Cerebellar nuclear complex (tissue), 1 donor: ENCODE measurements around the gene ZDHHC11.
"Not testable (repeated sequence)": the region's sequence is repeated elsewhere in the genome, so short reads cannot be mapped to it uniquely, and the experiment has no call there.

Experiments
- DNase-seq, 2 experiments: peaks; one replicate each; lab custom pipeline; 2025; lab: John Stamatoyannopoulos, UW

The ZDHHC11 gene

GRCh38 chr5:761854-762710, 88.7 kb downstream of the ZDHHC11 start:
- DNase-seq, result no peak

GRCh38 chr5:761059-761771, 89.6 kb downstream of the ZDHHC11 start:
- DNase-seq, result no peak

DNA sequence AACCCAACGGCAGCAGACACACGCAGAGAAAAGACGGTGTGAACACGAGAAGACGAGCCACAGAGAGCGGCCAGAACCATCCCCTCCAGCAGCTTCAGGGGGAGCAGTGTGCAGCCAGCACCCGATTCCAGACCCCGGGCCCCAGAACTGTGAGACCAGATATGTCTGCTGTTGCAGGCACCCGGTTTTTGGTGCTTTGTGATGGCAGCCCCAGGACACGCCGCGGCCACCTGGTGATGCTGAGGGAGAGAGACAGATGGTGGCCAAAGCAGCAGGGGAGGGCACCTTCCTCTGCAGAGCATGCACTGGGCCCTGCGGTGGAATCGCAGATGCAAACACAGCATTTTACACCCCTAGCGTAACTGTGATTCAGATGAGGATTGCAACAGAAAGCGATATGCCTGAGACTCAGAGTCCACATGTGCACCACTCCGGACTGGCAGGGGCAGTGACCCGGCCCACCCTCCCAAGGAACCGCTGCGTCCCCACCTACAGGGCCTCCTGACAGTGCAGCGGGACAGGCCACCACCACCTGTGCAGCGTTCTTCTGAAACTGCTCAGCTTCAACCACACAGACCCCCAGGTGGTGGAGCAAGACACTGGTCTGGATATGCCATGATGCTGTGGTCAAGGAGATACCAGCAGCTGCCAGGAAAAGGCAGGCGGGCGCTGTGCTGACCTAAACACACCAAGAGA, 90.3 kb downstream of the ZDHHC11 start:
- no peak for DNase-seq

DNA sequence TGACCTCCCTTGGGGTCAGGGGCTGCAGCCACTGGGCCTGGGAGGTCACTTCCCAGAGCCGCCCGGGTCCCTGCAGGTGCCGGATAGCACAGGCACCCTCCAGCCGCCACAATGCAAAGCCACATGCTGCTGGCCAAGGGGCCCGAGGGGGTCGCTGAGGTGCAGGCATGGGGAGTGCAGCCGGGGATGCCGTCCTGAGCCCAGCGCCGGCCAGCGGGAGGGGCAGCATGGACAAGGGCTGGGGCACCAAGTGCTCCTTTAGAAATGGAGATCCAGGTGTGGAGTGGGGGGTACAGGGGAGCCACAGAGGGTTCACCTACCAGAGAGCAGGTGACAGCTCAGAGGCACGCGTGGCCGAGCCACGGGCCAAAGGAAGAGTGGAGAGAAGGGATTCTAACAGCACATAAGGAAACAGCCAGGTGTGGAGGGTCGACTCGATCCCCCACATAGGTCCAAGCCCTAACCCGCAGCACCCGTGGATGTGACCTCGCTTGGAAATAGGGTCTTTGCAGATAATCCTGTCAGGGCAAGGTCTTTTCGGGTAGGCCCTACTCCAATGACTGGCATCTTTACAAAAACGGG, 90.9 kb downstream of the ZDHHC11 start:
- DNase-seq, result no peak

DNA sequence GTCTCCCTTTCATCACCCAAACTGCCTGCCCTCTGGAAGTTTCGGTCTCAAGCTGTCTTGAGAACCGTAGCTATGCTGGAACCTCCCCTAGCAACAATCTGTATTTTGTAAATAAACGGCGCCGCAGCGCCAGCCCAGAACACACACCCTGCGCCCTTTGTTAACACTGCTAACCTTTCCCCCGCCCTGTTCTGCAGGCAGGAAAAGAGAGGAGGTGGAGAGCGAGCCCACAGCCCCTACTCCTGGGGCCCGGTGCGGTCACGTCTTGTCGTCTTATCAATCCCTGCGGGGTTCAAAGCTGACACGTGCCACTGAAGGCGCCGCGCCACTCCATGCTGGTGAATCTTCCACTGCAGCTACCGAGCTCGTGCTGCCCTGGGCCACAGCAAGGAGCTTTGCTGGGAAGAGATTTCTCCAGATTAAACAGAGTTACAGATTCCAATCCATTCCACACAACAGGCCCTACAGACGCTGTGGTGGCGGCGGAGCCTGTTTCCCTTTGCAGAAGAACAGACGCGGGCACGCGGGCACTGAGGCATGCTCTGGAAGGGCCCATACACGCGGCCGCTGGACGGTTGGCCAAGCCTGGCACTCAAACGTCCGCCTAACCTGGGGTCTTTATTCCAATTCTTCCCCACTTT, 91.6 kb downstream of the ZDHHC11 start:
- DNase-seq, result no peak

GRCh38 chr5:758698-759053, 92.1 kb downstream of the ZDHHC11 start:
- no peak for DNase-seq

- DNase-seq, result no peak
Observed at GRCh38 chr5:757931-758697, 92.7 kb downstream of the ZDHHC11 start.

- no peak for DNase-seq
Observed at GRCh38 chr5:757346-757930, 93.3 kb downstream of the ZDHHC11 start.

DNA sequence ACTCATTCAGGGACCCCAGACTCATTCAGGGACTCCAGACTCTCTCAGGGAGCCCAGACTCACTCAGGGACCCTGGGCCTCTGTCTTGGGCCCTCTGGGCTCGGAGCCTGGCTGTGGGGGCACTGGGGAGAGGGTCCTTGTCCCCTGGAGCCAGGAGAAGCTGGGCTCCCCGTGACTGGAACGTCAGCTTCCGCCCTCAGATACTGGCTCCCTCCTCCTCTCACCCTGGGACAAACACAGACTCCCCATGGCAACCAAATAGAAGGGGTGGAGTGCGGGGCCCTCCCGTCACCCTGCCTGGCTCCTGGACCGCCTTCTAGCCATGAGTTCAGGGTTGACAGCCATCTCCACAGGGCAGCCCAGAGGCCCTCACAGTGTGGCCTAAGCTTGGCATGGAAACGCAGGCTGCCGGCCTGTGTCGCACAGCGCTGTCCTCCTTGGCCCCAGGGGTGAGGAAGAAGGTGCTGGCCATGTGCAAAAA, 93.9 kb downstream of the ZDHHC11 start:
- no peak for DNase-seq

DNA sequence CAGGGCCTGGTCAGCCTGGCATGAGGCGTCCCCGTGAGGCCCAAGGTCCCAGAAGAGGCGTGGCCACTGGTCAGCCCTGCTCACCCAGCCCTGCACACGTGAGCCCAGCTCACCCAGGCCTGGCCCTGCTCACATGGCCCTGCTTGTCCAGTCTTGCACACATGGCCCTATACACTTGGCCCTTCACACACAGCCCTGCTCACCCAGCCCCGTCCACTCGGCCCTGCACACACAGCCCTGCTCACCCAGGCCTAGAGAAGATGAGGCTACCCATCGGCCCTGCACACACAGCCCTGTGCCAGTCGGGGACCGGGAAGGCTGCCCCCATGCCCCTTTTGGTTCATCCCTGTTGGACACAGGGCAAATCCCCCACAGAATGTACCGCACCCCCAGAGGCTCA, 94.6 kb downstream of the ZDHHC11 start:
- no peak for DNase-seq

DNA sequence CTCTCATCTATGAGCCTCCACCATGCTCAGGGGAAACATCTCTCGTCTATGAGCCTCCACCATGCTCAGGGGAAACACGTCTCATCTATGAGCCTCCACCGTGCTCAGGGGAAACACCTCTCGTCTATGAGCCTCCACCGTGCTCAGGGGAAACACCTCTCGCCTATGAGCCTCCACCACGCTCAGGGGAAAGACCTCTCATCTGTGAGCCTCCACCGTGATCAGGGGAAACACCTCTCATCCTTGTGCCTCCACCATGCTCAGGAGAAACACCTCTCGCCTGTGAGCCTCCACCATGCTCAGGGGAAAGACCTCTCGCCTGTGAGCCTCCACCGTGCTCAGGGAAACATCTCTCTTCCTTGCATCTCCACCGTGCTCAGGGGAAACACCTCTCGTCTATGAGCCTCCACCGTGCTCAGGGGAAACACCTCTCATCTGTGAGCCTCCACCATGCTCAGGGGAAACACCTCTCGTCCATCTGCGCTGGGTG, 96.6 kb downstream of the ZDHHC11 start:
- DNase-seq, result not testable (repeated sequence)

DNA sequence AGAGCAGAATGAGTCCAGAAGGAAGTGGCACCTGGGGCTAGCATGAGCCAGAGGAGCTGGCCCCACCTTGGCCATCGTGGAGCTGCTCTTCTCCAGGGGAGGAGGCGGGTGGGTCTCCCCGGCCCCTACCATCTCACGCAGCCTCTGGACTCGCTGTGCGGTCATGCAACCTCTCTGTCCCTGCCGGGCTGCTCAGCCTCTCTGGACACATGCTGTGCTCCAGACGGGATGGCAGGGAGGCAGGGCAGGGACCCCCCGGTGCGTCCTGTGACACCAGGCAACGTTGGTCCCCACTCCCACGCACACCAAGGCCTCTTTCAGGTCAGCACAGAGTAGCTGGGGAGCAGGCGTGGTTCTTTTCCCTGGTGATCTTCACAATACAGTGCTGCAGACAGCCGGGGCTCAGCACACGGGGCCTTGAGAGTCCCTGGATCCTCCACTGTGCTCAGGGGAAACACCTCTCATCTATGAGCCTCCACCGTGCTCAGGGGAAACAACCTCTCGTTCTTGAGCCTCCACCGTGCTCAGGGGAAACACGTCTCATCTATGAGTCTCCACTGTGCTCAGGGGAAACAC, 97.1 kb downstream of the ZDHHC11 start:
- not testable (repeated sequence) for DNase-seq

DNA sequence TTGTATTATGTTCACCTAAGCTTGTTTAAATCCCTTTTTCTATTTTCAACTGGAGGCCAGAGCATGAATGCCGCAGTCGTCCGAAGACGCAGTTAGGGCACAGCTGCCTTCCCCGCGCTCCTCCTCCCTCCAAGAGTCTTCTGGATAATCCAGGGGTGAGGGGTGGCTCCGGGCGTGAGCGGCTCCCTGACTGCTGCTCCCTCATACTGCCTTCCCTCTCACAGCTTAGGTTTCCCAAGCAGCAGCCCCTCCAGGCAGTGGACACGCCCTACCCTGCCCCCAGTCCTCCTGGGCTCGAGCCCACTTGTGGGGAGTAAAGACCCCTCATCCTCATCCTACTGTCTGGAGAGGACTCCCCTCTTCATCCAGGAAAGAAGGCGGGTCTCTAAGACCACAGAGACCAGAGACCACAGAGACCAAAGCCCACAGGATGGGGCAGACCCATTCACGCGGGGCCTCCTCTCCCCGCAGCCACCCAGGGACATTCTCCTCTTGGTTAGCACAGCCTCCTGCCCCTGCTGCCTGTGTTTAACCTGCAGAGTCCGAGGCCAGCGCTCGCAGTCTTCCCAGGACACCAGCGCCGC, 98.2 kb downstream of the ZDHHC11 start:
- not testable (repeated sequence) for DNase-seq

DNA sequence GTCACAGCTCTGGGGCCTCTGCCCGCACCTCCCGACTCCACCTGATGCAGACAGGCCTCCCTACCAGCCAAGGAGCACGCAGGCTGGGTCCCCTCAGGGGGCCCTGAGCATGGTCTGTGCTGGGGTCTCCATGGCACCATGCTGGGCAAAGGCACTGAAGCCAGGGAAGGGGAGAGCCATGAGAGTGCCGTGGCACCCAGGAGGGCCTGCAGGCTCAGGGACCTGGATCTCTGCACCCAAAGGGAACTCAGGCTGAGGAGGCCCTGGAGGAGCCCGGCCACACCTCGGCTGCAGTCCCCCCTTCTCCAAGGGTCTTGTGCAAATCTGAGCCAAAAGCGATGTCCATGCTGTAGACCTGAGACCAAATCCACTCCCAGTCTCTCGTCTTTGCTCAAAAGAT, 98.8 kb downstream of the ZDHHC11 start:
- DNase-seq, result not testable (repeated sequence)

- DNase-seq, result no peak
Observed at GRCh38 chr5:751496-751895, 99.3 kb downstream of the ZDHHC11 start.

DNA sequence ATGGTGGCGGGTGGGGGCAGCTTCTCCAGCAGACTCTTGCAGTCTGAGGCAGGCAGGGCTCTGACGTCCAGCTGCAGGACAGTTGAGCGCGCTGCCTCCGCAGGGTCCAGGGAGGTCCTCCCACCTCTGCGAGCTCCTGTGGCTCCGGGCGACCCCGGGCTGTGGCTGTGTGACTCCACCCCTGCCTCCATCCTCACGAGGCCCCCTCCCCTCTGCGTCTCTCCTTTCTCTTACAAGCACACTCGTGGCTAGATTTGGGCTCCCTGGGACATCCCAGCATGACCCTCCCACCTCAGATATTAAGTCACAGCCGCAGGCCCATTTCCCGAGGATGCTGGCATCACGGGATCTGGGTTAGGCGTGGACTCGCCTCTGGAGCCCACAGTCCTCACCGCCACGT, 100.6 kb downstream of the ZDHHC11 start:
- DNase-seq, result not testable (repeated sequence)

DNA sequence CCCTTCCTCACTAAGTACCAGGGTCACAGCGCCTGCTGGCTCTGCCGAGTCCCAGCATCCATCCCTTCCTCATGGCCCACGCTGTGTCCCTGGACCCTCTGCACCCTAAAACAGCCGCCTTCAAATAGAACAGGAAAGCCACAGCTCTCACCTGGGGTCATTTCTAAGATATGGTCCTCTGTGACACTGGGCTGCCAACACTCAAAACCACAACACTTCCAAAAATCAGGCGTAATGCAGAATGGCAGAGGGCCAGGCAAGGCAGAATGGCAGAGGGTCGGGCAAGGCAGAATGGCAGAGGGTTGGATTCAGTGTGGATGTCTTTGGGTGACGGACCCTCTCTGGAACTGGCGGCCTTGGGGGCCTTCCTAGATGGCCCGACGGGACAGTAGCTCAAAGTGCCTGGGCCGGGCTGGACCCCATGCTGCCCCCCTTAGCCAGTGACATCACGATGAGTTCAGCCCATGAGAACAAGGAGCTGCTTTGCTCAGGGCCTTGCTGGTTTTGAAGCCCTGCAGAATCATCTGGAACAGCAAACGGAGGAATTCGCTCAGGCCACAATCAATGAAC, 101.6 kb downstream of the ZDHHC11 start:
- no peak for DNase-seq

DNA sequence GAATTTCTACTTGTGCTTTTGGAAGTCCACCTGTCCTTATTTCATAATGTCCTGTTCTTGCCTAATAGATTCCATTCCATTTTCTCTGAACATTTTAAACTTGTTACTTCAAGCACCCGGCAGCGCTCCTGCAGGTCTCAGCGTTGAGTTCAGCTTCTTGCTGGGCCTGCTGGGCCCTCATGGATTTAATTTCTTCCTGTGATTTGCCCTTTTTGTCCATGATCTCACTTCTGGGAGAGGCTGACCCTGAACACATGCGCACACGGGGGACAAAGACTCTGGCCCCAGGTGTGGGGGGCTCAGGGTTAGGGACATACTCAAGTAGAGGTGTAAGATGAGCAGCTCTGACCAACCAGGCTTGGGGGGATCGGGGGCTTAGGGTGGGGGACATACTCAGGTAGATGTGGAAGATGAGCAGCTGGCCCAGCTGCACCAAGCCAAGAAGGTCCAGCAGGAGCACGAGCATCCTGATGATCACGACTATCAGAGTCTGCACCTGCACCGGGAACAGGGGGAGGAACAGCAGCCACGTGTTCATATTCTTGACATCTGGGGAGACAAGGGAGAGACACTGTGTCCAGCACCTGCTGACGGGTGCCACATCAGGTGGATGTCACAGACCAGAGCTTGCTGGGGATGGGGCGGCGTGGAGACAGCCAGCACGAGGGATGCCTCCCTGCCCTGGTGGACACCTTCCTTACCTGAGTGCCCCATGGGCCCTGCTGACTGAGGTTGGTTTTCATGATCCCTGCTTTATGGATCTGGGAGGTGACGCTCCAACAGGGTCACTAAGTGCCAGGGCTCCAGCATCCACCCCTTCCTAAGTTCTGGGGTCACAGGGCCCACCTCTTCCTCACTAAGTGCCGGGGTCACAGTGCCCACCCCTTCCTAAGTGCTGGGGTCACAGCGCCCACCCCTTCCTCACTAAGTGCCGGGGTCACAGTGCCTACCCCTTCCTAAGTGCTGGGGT, 102.5 kb downstream of the ZDHHC11 start:
- not testable (repeated sequence) for DNase-seq
